Activated T-helper 1 cell treated with anti-CD3 and anti-CD28 coated beads, Interleukin-12 subunit alpha, Interleukin-12 subunit beta, Interleukin-2, Interleukin-4 antibody, amounts not matched to agents 30 ng/mL and 10 ng/mL and 1 ng/mL, durations not matched to agents 14 hours and 24 hours and 36 hours (primary cell): Measurements from ENCODE around the gene STPG3. TPM values are rescaled to one million over a fixed set of nuclear protein-coding genes. Genes with fewer than 3 reads are reported as not detected.
A peak's percentile ranks its signal among the peaks of the same experiment; 100 is the strongest.

Source experiments
- DNase-seq: peaks from one replicate; pipeline ENCODE4 v3.0.0; 2021; ENCODE audit warnings: low spot score
- H3K27ac Mint-ChIP-seq: one replicate; pipeline ENCODE4 v1.8.0; 2021; ENCODE audit warnings: mild to moderate bottlenecking, mixed read lengths
- H3K27me3 Mint-ChIP-seq: one replicate; pipeline ENCODE4 v1.8.0; 2022; ENCODE audit warnings: mild to moderate bottlenecking, moderate library complexity, mixed read lengths; ENCODE audit not compliant: insufficient read depth
- H3K36me3 Mint-ChIP-seq: one replicate; pipeline ENCODE4 v1.8.0; 2021; ENCODE audit warnings: low read depth, mixed read lengths
- H3K4me1 Mint-ChIP-seq: one replicate; pipeline ENCODE4 v1.8.0; 2021; ENCODE audit warnings: low read depth, mixed read lengths
- H3K4me3 Mint-ChIP-seq: one replicate; pipeline ENCODE4 v1.8.0; 2021; ENCODE audit warnings: mild to moderate bottlenecking, moderate library complexity, mixed read lengths
- H3K9me3 Mint-ChIP-seq: one replicate; pipeline ENCODE4 v1.8.0; 2021; ENCODE audit warnings: mixed read lengths
- intact Hi-C: fragments of 100-400 bp; cut with micrococcal nuclease; formaldehyde crosslinking; loops from one replicate; pipeline ENCODE4 v1.15.1; 2024
- total RNA-seq: library from RNA; stranded (reverse); gene quantifications from 2 replicates; pipeline ENCODE4 v1.2.3, GENCODE V29; 2022

Gene STPG3
- total RNA-seq, 1 donor from 2014 or later, result 1.2 TPM

DNA sequence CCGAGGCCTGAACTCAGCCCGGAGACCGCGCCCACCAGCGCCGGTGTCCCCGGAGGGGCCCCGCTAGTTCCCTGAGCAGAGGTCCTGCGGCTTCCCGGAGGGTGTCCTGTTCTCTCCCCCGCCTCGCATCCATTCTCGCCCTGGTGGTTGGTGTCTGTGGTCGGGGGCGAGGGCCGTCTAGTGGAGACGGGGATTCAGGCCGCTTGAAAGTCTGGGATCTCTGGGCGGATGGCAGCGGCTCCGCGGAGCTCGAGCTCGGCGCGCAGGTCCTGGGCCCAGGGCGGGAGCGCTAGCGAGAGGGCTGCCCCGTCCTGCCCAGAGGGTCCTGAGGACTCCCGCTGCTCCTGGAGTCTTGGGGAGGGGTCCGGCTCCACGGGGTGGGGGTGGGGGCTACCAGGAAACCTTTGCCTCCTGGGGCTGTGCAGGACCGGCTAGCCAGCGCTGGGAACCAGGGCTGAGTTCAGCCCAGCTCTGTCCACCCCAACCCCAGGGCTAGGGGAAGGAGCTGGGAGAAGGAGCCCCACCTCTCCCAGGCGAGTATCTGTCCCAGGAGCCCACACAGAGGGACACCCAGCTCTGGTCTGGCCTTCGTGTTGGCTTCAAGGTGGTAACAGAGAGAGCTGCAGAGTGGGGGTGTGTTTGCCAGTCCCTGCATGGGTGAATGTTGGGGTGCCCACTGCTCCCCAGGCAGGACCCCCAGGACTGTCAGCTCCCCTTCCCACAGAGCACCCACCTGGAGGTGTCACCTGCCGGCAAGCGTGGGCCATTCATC, 30.4 kb downstream of the STPG3 start:
- Mint-ChIP-seq H3K27ac (no peak overlapping the region), H3K9me3 (no peaks in the 10 kb centered on the region), H3K4me3 (no peak overlapping the region), H3K4me1 (peaks cover 9% of the 10 kb centered on the region), H3K36me3 (peaks cover 5% of the 10 kb centered on the region), H3K27me3 (no peaks in the 10 kb centered on the region)
- DNase-seq, result no peak
- intact Hi-C loops, result no loop called here

DNA sequence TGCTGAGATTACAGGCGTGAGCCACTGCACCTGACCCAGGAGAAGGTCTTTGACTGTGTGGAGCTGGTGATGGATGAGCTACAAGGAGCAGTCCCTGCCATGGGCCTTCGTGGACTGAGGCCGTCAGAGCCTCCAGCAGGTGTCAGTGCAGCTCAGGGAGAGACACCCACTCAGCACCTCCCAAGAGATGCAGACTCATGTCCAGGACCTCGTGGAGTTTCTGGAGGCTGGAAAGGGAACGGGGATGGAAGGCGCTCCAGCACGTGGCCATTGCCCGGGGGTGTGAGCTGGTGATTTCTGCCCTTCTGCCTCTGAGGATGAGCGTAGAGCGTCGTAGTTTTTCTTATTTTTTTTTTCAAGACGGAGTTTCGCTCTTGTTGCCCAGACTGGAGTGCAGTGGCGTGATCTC, 35.9 kb downstream of the STPG3 start:
- DNase-seq, result no peak
- Mint-ChIP-seq H3K4me3 (no peak overlapping the region), H3K36me3 (peaks cover 5% of the 10 kb centered on the region), H3K27me3 (no peaks in the 10 kb centered on the region), H3K9me3 (no peaks in the 10 kb centered on the region), H3K27ac (no peak overlapping the region), H3K4me1 (peaks cover 9% of the 10 kb centered on the region)
- intact Hi-C loops, result no loop called here

- DNase-seq, result no peak
- intact Hi-C loops, result no loop called here
- peaks cover 4% of the 10 kb centered on the region for H3K4me1 Mint-ChIP-seq
- H3K27me3 Mint-ChIP-seq, result peaks cover 29% of the 10 kb centered on the region
- no peak overlapping the region for H3K27ac Mint-ChIP-seq
- no peaks in the 10 kb centered on the region for H3K9me3 Mint-ChIP-seq
- no peaks in the 10 kb centered on the region for H3K36me3 Mint-ChIP-seq
- no peak overlapping the region for H3K4me3 Mint-ChIP-seq
Measured at GRCh38 chr9:137293094-137293481, 42.0 kb downstream of the STPG3 start.

DNA sequence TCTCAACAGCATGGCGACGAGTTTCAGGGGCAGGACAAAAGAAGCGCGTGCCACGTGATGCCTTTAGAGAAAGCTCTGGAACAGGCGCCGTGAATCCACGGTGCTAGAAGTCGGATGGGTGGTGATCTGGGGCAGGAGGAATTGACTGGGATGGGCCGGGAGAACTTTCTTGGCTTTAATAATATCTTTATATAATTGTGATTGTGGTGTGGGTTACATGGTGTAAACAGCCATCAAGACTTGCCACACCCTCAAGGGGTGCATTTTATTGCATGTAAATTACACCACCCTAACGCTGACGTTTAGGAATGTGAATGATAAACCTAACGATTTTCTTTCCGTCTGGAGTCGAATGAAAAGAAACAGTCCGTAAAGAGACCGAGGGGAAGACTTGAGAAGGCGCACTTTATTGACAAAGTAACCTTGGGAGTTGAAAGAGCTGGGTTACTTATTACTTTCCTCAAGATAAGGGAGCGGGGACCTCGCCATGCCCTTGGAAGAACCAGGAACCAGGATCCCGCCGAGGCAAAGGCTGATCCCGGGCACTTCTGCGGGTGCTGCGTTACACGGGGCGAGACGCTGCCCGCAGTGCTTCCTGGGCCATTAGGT, 42.5 kb downstream of the STPG3 start:
- no peak overlapping the region for H3K4me3 Mint-ChIP-seq
- H3K27me3 Mint-ChIP-seq, result peaks cover 33% of the 10 kb centered on the region
- H3K9me3 Mint-ChIP-seq, result no peaks in the 10 kb centered on the region
- no peaks in the 10 kb centered on the region for H3K36me3 Mint-ChIP-seq
- no peak overlapping the region for H3K27ac Mint-ChIP-seq
- DNase-seq, result no peak
- intact Hi-C loops, result loop anchor here (1.0 kb wide), 2 partner anchors 9 to 152 kb away; partner anchors contain the start of gene NRARP
- H3K4me1 Mint-ChIP-seq, result peaks cover 4% of the 10 kb centered on the region

GRCh38 chr9:137294091-137294680, 43.1 kb downstream of the STPG3 start:
- H3K9me3 Mint-ChIP-seq, result no peaks in the 10 kb centered on the region
- peak overlapping the region; percentile 49 for H3K4me3 Mint-ChIP-seq
- DNase-seq, result no peak
- no peaks in the 10 kb centered on the region for H3K36me3 Mint-ChIP-seq
- intact Hi-C loops, result loop anchor here (1.0 kb wide), 2 partner anchors 8 to 151 kb away; partner anchors contain the start of gene NRARP
- peaks cover 4% of the 10 kb centered on the region for H3K4me1 Mint-ChIP-seq
- H3K27me3 Mint-ChIP-seq, result peaks cover 37% of the 10 kb centered on the region
- H3K27ac Mint-ChIP-seq, result peak overlapping the region; percentile 34

- Mint-ChIP-seq H3K4me3 (peak overlapping the region; percentile 49), H3K4me1 (peaks cover 5% of the 10 kb centered on the region), H3K36me3 (no peaks in the 10 kb centered on the region), H3K27me3 (peaks cover 40% of the 10 kb centered on the region), H3K27ac (peak overlapping the region; percentile 34), H3K9me3 (no peaks in the 10 kb centered on the region)
- intact Hi-C loops, result loop anchor here (1.0 kb wide), 3 partner anchors 8 to 151 kb away; partner anchors contain the start of gene NRARP
- no peak for DNase-seq
Measured at GRCh38 chr9:137294681-137295237, 43.7 kb downstream of the STPG3 start.

DNA sequence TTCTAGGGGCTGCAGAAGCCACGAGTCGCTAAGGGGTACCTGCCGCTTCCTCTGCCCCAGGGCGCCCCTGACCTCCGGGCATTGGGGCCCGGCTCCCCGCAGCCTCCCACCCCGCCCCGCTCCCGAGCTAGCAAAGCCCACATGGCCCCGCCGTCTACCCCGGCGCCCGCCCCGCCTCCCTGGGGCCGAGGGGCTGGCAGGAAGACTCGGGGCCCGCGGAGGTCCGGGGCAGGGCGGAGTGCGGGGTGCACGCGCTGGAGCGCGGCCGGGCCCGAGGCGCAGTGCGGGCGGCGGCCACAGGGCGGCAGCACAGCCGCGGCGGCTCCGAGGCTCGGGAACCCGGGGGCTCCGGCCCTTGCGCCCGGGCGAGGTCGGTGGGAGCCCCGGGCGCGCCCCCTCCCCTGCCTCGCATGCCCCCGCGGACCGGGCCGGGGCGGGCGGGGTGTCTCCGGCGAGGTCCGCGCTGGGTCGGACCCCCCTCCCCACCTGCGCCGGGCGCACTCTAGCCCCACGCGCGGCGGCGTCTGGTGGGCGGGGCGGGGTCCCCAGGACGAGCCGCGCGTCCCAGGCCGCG, 44.2 kb downstream of the STPG3 start:
- Mint-ChIP-seq H3K27me3 (peaks cover 46% of the 10 kb centered on the region), H3K36me3 (no peaks in the 10 kb centered on the region), H3K4me1 (peaks cover 8% of the 10 kb centered on the region), H3K27ac (no peak overlapping the region), H3K9me3 (no peaks in the 10 kb centered on the region), H3K4me3 (no peak overlapping the region)
- DNase-seq, result peak; percentile 42
- intact Hi-C loops, result loop anchor here (1.0 kb wide), 1 partner anchor 112 kb away; no protein-coding TSS in a partner anchor

DNA sequence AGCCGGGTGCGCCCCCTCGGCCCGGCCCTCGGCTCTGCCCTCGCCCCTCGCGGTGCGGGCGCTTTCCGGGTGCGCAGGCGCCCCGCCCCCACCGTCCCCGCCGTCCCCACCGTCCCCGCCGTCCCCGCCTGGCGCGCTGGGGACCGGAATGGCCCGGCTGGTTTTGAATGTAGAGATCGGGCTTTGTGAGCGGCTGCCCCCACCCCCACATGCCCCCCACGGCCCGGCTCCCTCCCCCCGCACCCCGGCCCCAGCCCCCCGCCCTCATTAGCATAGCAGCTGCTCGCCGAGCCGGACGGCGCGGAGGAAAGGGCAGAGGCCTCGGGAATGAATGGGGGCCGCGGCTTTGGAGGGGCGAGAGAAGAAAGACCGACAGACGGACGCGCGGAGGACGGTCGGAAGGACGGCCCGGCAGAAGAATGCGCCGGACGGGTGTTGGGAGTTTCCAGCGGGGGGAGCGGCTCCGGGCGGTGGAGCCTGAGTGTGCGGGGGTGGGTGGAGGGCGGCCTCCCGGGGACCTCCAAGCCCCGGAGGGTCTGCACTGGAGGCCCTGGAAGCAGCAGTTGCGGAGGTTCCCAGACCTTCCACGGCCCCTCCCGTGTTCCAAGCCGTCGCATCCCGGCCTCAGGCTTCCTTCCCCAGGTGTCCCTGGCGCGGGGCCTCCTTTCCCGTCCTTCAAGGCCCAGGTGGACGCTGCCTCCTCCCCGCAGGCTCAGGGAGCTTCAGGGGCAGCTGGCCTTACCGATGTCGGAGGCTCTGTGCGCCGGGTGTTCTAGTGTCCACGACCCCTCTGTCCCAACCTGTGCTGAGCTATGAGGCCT, 45.0 kb downstream of the STPG3 start:
- DNase-seq, result no peak
- H3K27me3 Mint-ChIP-seq, result peaks cover 49% of the 10 kb centered on the region
- intact Hi-C loops, result loop anchor here (1.0 kb wide), 1 partner anchor 111 kb away; no protein-coding TSS in a partner anchor
- H3K4me3 Mint-ChIP-seq, result peak overlapping the region; percentile 60
- no peaks in the 10 kb centered on the region for H3K9me3 Mint-ChIP-seq
- no peaks in the 10 kb centered on the region for H3K36me3 Mint-ChIP-seq
- H3K4me1 Mint-ChIP-seq, result peaks cover 13% of the 10 kb centered on the region
- H3K27ac Mint-ChIP-seq, result peak overlapping the region; percentile 63

GRCh38 chr9:137296670-137297664, 45.9 kb downstream of the STPG3 start:
- H3K27me3 Mint-ChIP-seq, result peaks cover 49% of the 10 kb centered on the region
- H3K27ac Mint-ChIP-seq, result peak overlapping the region; percentile 63
- no peaks in the 10 kb centered on the region for H3K36me3 Mint-ChIP-seq
- peak overlapping the region; percentile 60 for H3K4me3 Mint-ChIP-seq
- intact Hi-C loops, result no loop called here
- H3K9me3 Mint-ChIP-seq, result no peaks in the 10 kb centered on the region
- peaks cover 13% of the 10 kb centered on the region for H3K4me1 Mint-ChIP-seq
- no peak for DNase-seq

DNA sequence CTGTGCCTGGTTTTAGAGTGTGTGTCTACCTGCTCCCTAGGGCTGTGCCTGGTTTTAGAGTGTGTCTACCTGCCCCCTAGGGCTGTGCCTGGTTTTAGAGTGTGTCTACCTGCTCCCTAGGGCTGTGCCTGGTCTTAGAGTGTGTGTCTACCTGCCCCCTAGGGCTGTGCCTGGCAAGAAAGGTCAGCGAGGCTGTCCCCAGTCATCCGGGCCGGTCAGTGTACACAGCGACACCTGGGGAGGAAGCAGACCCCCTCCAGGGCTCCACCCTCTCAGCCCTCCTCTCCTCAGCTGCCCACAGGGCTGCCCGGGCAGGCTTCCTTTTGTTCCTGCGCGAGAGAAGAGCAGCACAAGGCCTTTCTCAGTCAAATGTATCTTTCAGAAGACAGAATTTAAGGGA, 46.9 kb downstream of the STPG3 start:
- Mint-ChIP-seq H3K36me3 (no peaks in the 10 kb centered on the region), H3K27ac (no peak overlapping the region), H3K4me1 (peaks cover 13% of the 10 kb centered on the region), H3K4me3 (no peak overlapping the region), H3K9me3 (no peaks in the 10 kb centered on the region), H3K27me3 (peaks cover 47% of the 10 kb centered on the region)
- intact Hi-C loops, result no loop called here
- no peak for DNase-seq

GRCh38 chr9:137298401-137299202, 47.5 kb downstream of the STPG3 start:
- H3K27ac Mint-ChIP-seq, result no peak overlapping the region
- intact Hi-C loops, result no loop called here
- no peaks in the 10 kb centered on the region for H3K9me3 Mint-ChIP-seq
- no peaks in the 10 kb centered on the region for H3K36me3 Mint-ChIP-seq
- no peak for DNase-seq
- peaks cover 13% of the 10 kb centered on the region for H3K4me1 Mint-ChIP-seq
- peaks cover 42% of the 10 kb centered on the region for H3K27me3 Mint-ChIP-seq
- H3K4me3 Mint-ChIP-seq, result no peak overlapping the region
